ENCODE data around the gene APOC4.

APOC4 gene

DNA sequence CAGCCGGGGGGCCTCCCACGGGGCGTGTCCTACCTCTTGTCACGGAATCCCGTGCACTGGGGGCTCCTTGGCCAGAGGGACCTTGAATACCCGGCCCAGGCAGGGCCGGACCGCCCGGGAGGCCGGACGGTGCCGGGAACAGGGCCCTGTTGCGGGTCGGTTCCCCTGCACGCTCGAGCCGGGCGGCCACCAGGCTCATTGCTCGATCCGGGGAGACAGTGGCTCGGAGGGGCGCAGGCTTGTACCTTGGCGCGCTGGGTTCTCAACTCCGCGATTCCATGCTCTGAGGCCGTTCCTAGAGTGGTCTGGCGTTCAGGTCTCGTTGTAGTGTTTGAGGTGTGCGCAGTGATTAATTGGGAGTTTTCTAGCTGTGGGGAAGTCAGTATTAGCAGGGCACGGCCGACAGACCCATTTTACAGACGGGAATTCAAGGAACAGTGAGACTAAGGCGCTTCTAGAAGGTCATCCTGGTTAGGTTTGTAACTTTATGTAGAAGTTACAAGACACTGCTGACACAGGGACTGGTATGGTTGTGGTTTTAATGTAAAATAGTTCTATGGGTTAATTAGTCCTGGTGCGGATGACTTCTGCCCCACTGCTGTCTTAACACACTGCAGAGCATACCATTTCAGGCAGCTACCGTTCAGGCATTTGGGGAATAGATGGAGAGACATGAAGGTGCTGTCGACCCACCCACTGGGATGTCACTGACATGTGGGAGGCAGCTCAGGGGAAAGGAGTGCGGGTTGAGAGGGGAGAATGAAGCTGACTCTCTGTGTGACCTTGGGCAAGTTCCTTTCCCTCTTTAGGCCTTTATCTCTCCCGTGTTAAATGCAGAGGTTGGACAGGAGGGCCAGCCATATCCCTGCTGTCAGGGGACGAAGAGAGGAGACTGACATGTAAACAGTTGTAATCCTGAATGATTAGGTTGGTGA lies 13.7 kb downstream of the APOC4 start:
- TF ChIP-seq, protein P1, sequence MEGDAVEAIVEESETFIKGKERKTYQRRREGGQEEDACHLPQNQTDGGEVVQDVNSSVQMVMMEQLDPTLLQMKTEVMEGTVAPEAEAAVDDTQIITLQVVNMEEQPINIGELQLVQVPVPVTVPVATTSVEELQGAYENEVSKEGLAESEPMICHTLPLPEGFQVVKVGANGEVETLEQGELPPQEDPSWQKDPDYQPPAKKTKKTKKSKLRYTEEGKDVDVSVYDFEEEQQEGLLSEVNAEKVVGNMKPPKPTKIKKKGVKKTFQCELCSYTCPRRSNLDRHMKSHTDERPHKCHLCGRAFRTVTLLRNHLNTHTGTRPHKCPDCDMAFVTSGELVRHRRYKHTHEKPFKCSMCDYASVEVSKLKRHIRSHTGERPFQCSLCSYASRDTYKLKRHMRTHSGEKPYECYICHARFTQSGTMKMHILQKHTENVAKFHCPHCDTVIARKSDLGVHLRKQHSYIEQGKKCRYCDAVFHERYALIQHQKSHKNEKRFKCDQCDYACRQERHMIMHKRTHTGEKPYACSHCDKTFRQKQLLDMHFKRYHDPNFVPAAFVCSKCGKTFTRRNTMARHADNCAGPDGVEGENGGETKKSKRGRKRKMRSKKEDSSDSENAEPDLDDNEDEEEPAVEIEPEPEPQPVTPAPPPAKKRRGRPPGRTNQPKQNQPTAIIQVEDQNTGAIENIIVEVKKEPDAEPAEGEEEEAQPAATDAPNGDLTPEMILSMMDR (conservative IDR thresholded peaks at IDR 0.05), result no peak
- peak; percentile 64; the same call in 1 of the 2 replicates for TF ChIP-seq ZFX (IDR thresholded peaks at IDR 0.05)
- peak overlapping the region; percentile 96 for H3K27ac ChIP-seq

DNA sequence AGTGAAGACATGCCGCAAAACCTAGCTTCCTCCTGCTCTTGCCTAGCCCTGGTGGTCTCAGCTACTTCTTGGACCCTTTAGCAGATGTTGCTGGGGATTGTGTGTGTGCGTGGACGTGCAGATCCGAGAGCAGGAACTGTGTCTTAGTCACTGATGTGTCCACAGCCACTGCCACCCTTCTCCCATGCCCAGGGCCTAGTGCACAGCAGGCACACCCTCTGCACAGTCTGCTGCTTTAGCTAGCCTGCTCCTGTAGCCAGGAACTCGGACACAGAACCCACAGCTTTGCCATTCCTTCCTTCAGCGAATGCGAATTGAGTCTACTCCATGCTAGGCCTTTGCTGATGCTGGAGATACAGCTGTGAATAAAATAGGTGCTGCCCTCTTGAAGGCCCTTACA lies 15.5 kb downstream of the APOC4 start:
- TF ChIP-seq, protein P1 (conservative IDR thresholded peaks at IDR 0.05), result no peak
- no peak for TF ChIP-seq ZFX (IDR thresholded peaks at IDR 0.05)
- no peak overlapping the region for H3K27ac ChIP-seq

DNA sequence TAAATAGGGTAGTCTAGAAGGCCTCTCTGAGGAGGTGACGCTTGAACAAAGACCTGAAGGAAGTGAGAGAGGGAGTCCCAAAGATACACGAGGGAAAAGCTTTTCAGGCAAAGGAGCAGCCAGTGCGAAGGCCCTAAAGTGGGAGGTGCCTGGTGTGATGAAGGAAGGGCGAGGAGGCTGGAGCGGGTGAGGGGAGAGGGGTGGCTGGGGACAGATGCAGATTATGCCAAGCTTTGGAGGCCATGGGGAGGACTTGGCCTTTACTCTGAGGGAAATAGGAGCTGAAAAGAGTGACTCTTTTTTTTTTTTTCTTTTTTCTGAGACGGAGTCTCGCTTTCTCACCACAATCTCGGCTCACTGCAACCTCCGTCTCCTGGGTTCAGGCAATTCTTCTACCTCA lies 16.1 kb downstream of the APOC4 start:
- H3K27ac ChIP-seq, result no peak overlapping the region
- TF ChIP-seq, protein P1 (conservative IDR thresholded peaks at IDR 0.05), result no peak
- no peak for TF ChIP-seq ZFX (IDR thresholded peaks at IDR 0.05)

DNA sequence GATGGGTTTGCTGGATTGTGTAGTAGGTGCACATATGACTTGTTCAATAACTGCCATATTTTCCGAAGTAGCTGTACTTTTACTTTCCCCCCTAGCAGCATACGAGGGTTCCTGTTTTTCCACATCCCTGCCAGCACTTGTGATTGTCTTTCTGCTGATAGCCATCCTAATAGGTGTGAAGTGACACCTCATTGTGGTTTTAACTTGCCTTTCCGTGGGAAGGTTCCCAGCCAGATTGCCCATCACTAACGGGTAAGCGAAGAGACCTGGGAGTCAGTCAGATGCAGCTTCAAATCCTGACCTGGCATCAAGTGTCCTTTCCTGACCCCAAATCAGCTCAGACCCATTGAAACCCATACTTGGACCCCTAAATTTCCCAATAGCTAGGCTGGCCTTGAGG lies 17.7 kb downstream of the APOC4 start:
- no peak overlapping the region for H3K27ac ChIP-seq
- TF ChIP-seq, protein P1 (conservative IDR thresholded peaks at IDR 0.05), result no peak
- no peak for TF ChIP-seq ZFX (IDR thresholded peaks at IDR 0.05)

- no peak overlapping the region for H3K27ac ChIP-seq
- TF ChIP-seq, protein P1 (conservative IDR thresholded peaks at IDR 0.05), result no peak
- TF ChIP-seq ZFX (IDR thresholded peaks at IDR 0.05), result no peak
Observed at GRCh38 chr19:44960906-44961728, 19.1 kb downstream of the APOC4 start.

GRCh38 chr19:44961821-44962220 lies 19.8 kb downstream of the APOC4 start:
- no peak for TF ChIP-seq ZFX (IDR thresholded peaks at IDR 0.05)
- TF ChIP-seq, protein P1 (conservative IDR thresholded peaks at IDR 0.05), result no peak
- no peak overlapping the region for H3K27ac ChIP-seq

DNA sequence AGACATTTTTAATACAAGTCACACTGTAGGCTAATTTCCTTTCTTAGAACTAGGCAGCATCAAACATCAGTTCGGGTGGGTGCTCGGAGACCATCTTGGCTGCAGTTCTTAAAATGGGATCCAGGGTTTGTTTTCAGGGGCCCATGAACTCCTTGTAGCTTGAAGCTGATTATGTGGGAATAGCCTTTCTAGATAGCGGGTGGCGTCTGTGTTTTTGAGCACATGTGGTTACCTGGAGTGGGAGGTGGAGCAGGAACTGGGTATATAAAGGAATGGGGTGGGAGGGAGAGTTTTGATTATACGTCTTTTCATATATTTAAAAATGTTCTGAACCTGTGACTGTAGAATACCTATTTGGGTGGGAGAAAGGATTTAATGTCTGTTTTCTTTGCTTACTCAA lies 26.1 kb downstream of the APOC4 start:
- no peak overlapping the region for H3K27ac ChIP-seq
- TF ChIP-seq, protein P1 (conservative IDR thresholded peaks at IDR 0.05), result no peak
- TF ChIP-seq ZFX (IDR thresholded peaks at IDR 0.05), result no peak

Measured in C4-2B (cell line).